Measurements from ENCODE around the gene C19orf33. TPM values are rescaled to one million over a fixed set of nuclear protein-coding genes. Genes with fewer than 3 reads are reported as not detected.

The C19orf33 gene
- total and polyA plus RNA-seq, 2 of the 8 experiments (the other 6 are each of a cell fraction or from before 2014, with no cell fraction given): 6.0 to 36.0 TPM

GRCh38 chr19:38304866-38305429, 897 bp downstream of the C19orf33 start:
- Histone ChIP-seq H3K27ac (ENCODE audit: low read depth, low read length) (0 out of 2 replicates have a peak overlapping the region, but pooled peaks have one; percentile 37), H3K23me2 (ENCODE audit: low read depth, low read length) (peaks cover 8% of the 10 kb centered on the region; the same call in 1 of the 2 replicates), H2AK5ac (ENCODE audit: low read depth, low read length) (no peak overlapping the region), H3K9ac (replicated peaks in 1 of 4; ENCODE audit: extremely low read depth in 1 of 4, low read depth in 3 of 4, low read length in 3 of 4) (peak overlapping the region in 1 of 4 experiments; percentile 33; a peak in 2 of 7 replicates), H2BK12ac (ENCODE audit: low read depth, low read length) (peak overlapping the region; percentile 77; the same call in 1 of the 2 replicates), H3K36me3 (ENCODE audit: control insufficient read depth in 2 of 4, insufficient read depth in 4 of 4, low read length in 3 of 4) (peaks cover 0 to 18% (median 9%) of the 10 kb centered on the region in 4 experiments; a peak in 5 of 8 replicates), H3K4me1 (replicated peaks in 1 of 4; ENCODE audit: control insufficient read depth in 3 of 4, insufficient read depth in 4 of 4, low read length in 3 of 4) (peaks cover 2 to 14% (median 6%) of the 10 kb centered on the region in 4 experiments; a peak in 6 of 7 replicates), H2BK120ac (replicated peaks; ENCODE audit: low read depth, low read length) (no peak overlapping the region), H4K5ac (ENCODE audit: insufficient read length, low read depth, low read length) (no peak overlapping the region), H3K23ac (ENCODE audit: insufficient read length) (no peak overlapping the region), H3K4me2 (ENCODE audit: insufficient read depth in 1 of 2, low read depth in 2 of 2, low read length in 2 of 2) (peak overlapping the region; percentile 82 to 90), H3K14ac (ENCODE audit: insufficient read length) (no peak overlapping the region), H3K79me1 (ENCODE audit: low read depth, low read length) (no peaks in the 10 kb centered on the region; the same call in 1 of the 2 replicates), H3K4ac (replicated peaks; ENCODE audit: insufficient read length, low read depth, low read length) (no peak overlapping the region), H3K4me3 (ENCODE audit: extremely low read depth in 1 of 4, insufficient read depth in 2 of 4, low read depth in 3 of 4, low read length in 4 of 4) (peak overlapping the region; percentile 29 to 59 (median 50)), H2AFZ (ENCODE audit: low read length) (no peak overlapping the region), H2BK15ac (ENCODE audit: low read length) (no peak overlapping the region), H3K27me3 (replicated peaks in 1 of 4; ENCODE audit: control insufficient read depth in 3 of 4, extremely low read depth in 1 of 4, insufficient read depth in 3 of 4, low read length in 3 of 4) (no peaks in the 10 kb centered on the region; a peak in 2 of 7 replicates), H3K9me3 (ENCODE audit: insufficient read depth in 2 of 2, low read depth in 1 of 2, low read length in 1 of 2) (no peaks in the 10 kb centered on the region), H3K18ac (ENCODE audit: extremely low read depth, low read length) (peak overlapping the region; percentile 34; the same call in 1 of the 2 replicates), H3K56ac (replicated peaks; ENCODE audit: insufficient read length, low read depth, low read length) (no peak overlapping the region), H2BK20ac (ENCODE audit: low read length) (no peak overlapping the region), H4K8ac (ENCODE audit: extremely low read depth, insufficient read depth, low read length) (peak overlapping the region; percentile 81), H3K79me2 (ENCODE audit: control insufficient read depth in 1 of 2, insufficient read depth in 2 of 2, low read length in 2 of 2) (no peaks in the 10 kb centered on the region), H4K20me1 (replicated peaks in 1 of 2; ENCODE audit: control insufficient read depth in 1 of 2, insufficient read depth in 2 of 2, low read length in 2 of 2) (peaks cover 4 to 14% of the 10 kb centered on the region in 2 experiments), H2BK5ac (ENCODE audit: low read depth, low read length) (peak overlapping the region; percentile 90), H4K91ac (replicated peaks; ENCODE audit: insufficient read length, low read length) (peak overlapping the region; percentile 68)
- peak; percentile 83 to 85 for DNase-seq (ENCODE audit: low read depth in 1 of 2, low spot score in 2 of 2)
- no peak for FAIRE-seq
- WGBS, 2 experiments (ENCODE audit: extremely low coverage in 1 of 2, insufficient coverage in 1 of 2, insufficient read length in 1 of 2, insufficient replicate concordance in 2 of 2, low coverage in 1 of 2, low lambda C conversion rate in 2 of 2, missing lambda C conversion rate in 1 of 2): 8% methylated on average over 18 of the region's 29 CpGs; no CpG with 5 or more reads in 1 of the 2 experiments
- CTCF ChIA-PET (ENCODE audit: partially characterized antibody): interaction anchor here (1.2 to 2.8 kb wide), 7 partner anchors 8 to 170 kb away, joined by 3 to 13 read pairs (median 4); partner anchors contain the start of genes CATSPERG and KCNK6
- POLR2A ChIA-PET (ENCODE audit: partially characterized antibody): interaction anchor here (0.6 to 5.0 kb wide), 14 partner anchors 9 to 96 kb away, joined by 3 to 34 read pairs (median 4); partner anchors contain the start of genes KCNK6, PPP1R14A and YIF1B
- TF ChIP-seq BACH1 (IDR thresholded peaks at IDR 0.05; ENCODE audit: low read length) (no peak), HDAC6 (IDR thresholded peaks at IDR 0.05; ENCODE audit: low read depth, low read length) (no peak), EGR1 (IDR thresholded peaks at IDR 0.05; ENCODE audit: borderline replicate concordance, low read depth, low read length) (no peak), TAF7 (optimal IDR thresholded peaks at IDR 0.05; ENCODE audit: borderline replicate concordance, low read depth, low read length) (peak; percentile 39), TBP (IDR thresholded peaks at IDR 0.05; ENCODE audit: low read depth, low read length) (peak; percentile 18; the same call in 1 of the 2 replicates), KDM5A (IDR thresholded peaks at IDR 0.05; ENCODE audit: low read length) (no peak), RXRA (IDR thresholded peaks at IDR 0.05; ENCODE audit: insufficient read depth, low read depth, low read length) (no peak), RFX5 (IDR thresholded peaks at IDR 0.05; ENCODE audit: borderline replicate concordance, low read depth, low read length) (no peak), CREB1 (IDR thresholded peaks at IDR 0.05) (0 out of 2 replicates have a peak, but pooled peaks have one; percentile 38), RNF2 (IDR thresholded peaks at IDR 0.05; ENCODE audit: borderline replicate concordance, low read depth, low read length, missing control alignments, poor library complexity, severe bottlenecking) (no peak)
- TF ChIP-seq, protein P1, sequence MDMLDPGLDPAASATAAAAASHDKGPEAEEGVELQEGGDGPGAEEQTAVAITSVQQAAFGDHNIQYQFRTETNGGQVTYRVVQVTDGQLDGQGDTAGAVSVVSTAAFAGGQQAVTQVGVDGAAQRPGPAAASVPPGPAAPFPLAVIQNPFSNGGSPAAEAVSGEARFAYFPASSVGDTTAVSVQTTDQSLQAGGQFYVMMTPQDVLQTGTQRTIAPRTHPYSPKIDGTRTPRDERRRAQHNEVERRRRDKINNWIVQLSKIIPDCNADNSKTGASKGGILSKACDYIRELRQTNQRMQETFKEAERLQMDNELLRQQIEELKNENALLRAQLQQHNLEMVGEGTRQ (IDR thresholded peaks at IDR 0.05; ENCODE audit: low read length): no peak

All from H1 (cell line).